Sigmoid colon (tissue), 4 donors: ENCODE data around the gene ATP1A3.

Source experiments
- EP300 ChIP-seq, 4 donors: sonication (generic); formaldehyde crosslinking; IDR thresholded peaks; one replicate each; pipeline ENCODE4 v1.6.1; 2017; ENCODE audit warnings: antibody characterized with exemption in 4 of 4
- POLR2A ChIP-seq, 2 donors: fragments of 450-650 bp; IDR thresholded peaks; one replicate each; pipeline ENCODE4 v1.6.1; 2016; ENCODE audit warnings: antibody characterized with exemption in 2 of 2, mild to moderate bottlenecking in 2 of 2, moderate library complexity in 2 of 2
- POLR2AphosphoS5 ChIP-seq, 4 donors: sonication (generic); formaldehyde crosslinking; IDR thresholded peaks; one replicate each; pipeline ENCODE4 v1.6.1; 2017; ENCODE audit warnings: antibody characterized with exemption in 4 of 4
- TF ChIP-seq, protein P1 (sequence below), 4 experiments: fragments of 450-650 bp in 3 of 4; fragments of 200-600 bp in 1 of 4; IDR thresholded peaks; one replicate each; pipeline ENCODE4 v1.5.1; 2016 to 2019; ENCODE audit warnings: antibody characterized with exemption in 4 of 4, mild to moderate bottlenecking in 3 of 4, moderate library complexity in 2 of 4

DNA sequence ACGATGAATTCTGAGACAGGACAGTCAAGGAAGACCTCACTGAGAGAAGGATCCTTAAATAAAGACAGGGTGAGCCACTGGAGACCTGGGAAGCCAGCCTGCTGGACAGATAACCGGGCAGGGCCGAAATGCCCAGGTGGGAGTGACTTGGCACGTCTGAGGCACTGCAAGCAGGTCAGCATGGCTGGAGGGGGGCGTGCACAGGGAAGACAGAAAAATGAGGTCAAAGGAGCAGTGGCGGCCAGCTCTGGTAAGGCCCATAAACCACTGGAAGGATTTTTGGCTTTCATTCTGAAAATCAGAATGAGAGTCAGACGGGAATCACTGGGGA, 5.8 kb upstream of the ATP1A3 start:
- TF ChIP-seq, protein P1, sequence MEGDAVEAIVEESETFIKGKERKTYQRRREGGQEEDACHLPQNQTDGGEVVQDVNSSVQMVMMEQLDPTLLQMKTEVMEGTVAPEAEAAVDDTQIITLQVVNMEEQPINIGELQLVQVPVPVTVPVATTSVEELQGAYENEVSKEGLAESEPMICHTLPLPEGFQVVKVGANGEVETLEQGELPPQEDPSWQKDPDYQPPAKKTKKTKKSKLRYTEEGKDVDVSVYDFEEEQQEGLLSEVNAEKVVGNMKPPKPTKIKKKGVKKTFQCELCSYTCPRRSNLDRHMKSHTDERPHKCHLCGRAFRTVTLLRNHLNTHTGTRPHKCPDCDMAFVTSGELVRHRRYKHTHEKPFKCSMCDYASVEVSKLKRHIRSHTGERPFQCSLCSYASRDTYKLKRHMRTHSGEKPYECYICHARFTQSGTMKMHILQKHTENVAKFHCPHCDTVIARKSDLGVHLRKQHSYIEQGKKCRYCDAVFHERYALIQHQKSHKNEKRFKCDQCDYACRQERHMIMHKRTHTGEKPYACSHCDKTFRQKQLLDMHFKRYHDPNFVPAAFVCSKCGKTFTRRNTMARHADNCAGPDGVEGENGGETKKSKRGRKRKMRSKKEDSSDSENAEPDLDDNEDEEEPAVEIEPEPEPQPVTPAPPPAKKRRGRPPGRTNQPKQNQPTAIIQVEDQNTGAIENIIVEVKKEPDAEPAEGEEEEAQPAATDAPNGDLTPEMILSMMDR (IDR thresholded peaks at IDR 0.05), result no peak
- no peak for TF ChIP-seq EP300 (IDR thresholded peaks at IDR 0.05)
- TF ChIP-seq POLR2AphosphoS5 (IDR thresholded peaks at IDR 0.05), result no peak
- TF ChIP-seq POLR2A (IDR thresholded peaks at IDR 0.05), result no peak
